ENCODE results near the gene ABCA4. TPM values are rescaled to one million over a fixed set of nuclear protein-coding genes. Genes with fewer than 3 reads are reported as not detected.

ABCA4 gene
- total RNA-seq, 1 donor from 2014 or later = 0.14 TPM

DNA sequence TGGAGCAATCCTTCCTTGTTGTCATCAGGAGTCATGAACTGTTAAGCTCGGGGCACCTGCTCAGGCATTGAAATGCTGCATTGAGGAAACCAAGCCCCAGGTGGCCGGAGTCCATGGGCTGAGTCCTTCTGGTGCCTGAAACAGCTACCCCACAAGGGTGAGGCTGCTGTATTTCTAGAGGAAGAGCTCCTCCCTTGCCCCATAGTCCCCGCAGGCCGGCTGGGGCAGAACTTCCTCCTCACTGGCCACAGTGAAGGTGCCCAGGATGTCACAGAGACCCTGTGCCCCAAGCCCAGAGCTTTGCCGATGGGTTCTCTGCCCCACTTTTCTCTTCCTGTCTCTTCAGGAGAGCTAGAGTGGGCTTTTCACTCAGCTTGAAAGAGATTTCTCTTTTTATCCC lies 130.9 kb downstream of the ABCA4 start:
- Mint-ChIP-seq H3K4me3 (no peak overlapping the region), H3K36me3 (ENCODE audit: low read depth) (no peaks in the 10 kb centered on the region), H3K4me1 (peaks cover 5% of the 10 kb centered on the region), H3K27ac (ENCODE audit: unreplicated experiment) (no peak overlapping the region), H3K27me3 (ENCODE audit: low read depth) (peaks cover 6% of the 10 kb centered on the region), H3K9me3 (no peaks in the 10 kb centered on the region)
- TF ChIP-seq, protein P1, sequence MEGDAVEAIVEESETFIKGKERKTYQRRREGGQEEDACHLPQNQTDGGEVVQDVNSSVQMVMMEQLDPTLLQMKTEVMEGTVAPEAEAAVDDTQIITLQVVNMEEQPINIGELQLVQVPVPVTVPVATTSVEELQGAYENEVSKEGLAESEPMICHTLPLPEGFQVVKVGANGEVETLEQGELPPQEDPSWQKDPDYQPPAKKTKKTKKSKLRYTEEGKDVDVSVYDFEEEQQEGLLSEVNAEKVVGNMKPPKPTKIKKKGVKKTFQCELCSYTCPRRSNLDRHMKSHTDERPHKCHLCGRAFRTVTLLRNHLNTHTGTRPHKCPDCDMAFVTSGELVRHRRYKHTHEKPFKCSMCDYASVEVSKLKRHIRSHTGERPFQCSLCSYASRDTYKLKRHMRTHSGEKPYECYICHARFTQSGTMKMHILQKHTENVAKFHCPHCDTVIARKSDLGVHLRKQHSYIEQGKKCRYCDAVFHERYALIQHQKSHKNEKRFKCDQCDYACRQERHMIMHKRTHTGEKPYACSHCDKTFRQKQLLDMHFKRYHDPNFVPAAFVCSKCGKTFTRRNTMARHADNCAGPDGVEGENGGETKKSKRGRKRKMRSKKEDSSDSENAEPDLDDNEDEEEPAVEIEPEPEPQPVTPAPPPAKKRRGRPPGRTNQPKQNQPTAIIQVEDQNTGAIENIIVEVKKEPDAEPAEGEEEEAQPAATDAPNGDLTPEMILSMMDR (conservative IDR thresholded peaks at IDR 0.05) = no peak
- DNase-seq (ENCODE audit: low read depth, low spot score) = no peak

DNA sequence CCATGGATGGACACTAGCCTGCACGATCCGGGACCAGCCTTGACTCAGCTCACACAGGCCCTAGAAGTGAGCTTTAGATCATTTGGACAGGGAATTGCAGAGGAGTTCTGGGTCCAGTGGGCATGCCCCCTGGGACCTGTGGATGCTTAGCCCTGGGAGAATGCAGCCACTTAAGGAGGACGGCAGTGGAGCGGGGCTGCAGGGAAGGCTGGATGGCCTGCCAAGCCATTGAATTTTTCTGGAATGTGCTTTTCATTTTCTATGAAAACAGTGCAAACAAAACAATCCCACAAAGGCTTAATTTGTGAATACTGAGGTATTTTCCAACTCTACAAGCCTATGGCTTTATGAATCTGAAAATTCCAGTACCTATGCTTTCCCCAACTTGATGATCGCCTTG lies 131.3 kb downstream of the ABCA4 start:
- Mint-ChIP-seq H3K4me1 (peaks cover 5% of the 10 kb centered on the region), H3K4me3 (no peak overlapping the region), H3K27ac (ENCODE audit: unreplicated experiment) (no peak overlapping the region), H3K9me3 (no peaks in the 10 kb centered on the region), H3K27me3 (ENCODE audit: low read depth) (peaks cover 3% of the 10 kb centered on the region), H3K36me3 (ENCODE audit: low read depth) (no peaks in the 10 kb centered on the region)
- TF ChIP-seq, protein P1 (conservative IDR thresholded peaks at IDR 0.05) = no peak
- DNase-seq (ENCODE audit: low read depth, low spot score) = no peak

DNA sequence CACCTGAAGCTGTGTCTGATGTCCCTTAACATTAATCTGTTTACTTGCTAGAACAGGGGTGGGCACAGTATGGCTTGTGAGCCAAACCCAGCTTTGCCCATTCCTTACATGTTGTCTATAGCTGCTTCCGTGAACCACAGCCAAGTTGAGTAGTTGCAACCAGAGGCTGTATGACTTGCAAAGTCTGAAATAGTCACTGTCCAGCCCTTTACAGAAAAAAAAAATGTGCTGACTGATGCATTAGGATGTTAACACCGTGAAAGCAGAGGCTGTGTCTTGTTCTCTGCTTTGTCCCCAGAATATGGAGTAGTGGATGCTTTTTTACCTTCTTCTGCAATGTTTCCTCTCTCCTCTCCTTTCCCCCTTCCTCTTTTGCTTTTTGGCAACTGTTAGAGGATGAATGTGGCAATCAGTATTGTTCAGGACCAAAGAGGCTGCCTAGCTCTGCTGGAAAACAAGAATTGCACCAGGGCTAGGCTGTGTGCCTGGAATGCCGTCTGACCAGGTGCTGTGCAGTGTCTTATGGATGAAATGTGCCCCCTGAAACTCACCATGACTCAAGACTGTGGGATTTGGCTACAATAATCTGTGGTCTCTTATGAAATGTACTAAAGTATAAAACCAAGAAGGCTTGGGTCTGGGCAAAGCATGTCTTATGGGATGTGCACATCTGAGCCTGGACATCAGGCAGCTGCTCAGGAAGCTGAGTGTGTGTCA lies 132.2 kb downstream of the ABCA4 start:
- no peak overlapping the region for H3K4me3 Mint-ChIP-seq
- peak overlapping the region; percentile 36 for H3K27ac Mint-ChIP-seq (ENCODE audit: unreplicated experiment)
- peaks cover 5% of the 10 kb centered on the region for H3K4me1 Mint-ChIP-seq
- DNase-seq (ENCODE audit: low read depth, low spot score) = no peak
- peaks cover 3% of the 10 kb centered on the region for H3K27me3 Mint-ChIP-seq (ENCODE audit: low read depth)
- no peaks in the 10 kb centered on the region for H3K36me3 Mint-ChIP-seq (ENCODE audit: low read depth)
- no peaks in the 10 kb centered on the region for H3K9me3 Mint-ChIP-seq
- TF ChIP-seq, protein P1 (conservative IDR thresholded peaks at IDR 0.05) = no peak

DNA sequence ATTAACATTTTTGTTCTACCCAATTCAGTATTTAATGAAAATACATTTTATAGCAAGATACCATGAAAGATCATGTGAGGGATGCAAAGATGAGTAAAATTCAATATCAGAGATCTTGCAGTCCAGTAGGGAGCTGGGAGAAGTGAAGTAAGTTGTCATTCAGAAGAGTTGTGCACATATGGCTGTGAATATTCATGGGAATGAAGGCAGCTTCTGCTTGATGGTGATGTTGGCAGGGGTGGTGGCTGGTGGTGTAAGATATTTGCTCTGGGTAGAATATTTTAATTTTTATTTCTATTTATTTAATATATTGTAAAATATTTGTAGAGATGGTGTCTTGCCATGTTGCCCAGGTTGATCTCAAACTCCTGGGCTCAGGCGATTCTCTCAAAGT lies 139.7 kb downstream of the ABCA4 start:
- Mint-ChIP-seq H3K27ac (ENCODE audit: unreplicated experiment) (no peak overlapping the region), H3K36me3 (ENCODE audit: low read depth) (no peaks in the 10 kb centered on the region), H3K27me3 (ENCODE audit: low read depth) (no peaks in the 10 kb centered on the region), H3K9me3 (peaks cover 3% of the 10 kb centered on the region), H3K4me1 (no peaks in the 10 kb centered on the region), H3K4me3 (no peak overlapping the region)
- TF ChIP-seq, protein P1 (conservative IDR thresholded peaks at IDR 0.05) = no peak
- DNase-seq (ENCODE audit: low read depth, low spot score) = no peak

DNA sequence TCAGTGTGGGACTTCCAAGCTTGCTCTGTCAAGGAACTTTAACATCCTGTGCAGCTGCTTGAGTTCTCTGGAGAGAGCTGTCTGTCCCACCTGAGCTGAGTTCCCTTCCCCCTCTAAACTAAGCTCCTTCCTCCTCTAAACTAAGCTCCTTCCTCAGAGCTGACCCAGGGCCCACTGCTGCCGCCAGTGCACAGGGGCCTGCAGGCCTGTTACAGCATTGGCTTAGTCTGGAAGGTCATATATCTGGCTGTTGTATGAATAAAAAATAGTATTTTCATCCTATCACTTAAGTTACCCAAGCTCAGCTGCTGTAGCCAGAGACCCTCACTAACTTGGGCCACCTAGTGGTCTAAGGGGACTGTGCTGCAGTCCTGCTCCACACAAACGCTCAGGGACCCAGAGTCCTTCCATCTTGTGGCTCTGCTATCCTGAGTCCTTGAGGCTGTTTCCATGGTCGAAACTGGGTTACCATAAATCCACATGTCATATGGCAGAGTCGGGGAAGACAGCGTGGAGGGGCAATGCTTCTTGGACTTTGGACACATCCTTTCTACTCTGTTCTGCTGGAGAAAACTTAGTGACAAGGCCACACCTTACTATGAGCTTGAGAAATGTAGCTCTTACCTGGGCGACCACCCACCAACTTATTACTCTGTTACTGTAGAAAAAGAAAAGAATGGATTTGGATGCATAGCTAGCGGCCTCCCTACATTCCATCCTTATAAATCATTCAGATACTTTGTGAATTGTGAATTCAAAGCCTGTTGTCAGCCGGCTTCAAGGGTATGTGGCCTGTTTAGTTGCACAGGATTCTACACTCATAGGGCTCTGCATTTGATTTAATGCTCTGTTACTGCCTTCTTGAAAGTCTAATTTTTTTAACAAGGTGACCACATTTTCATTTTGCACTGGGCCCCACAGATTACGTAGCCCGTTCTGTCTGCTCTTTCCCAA lies 140.4 kb downstream of the ABCA4 start:
- no peak for DNase-seq (ENCODE audit: low read depth, low spot score)
- no peaks in the 10 kb centered on the region for H3K36me3 Mint-ChIP-seq (ENCODE audit: low read depth)
- no peaks in the 10 kb centered on the region for H3K4me1 Mint-ChIP-seq
- H3K9me3 Mint-ChIP-seq = peaks cover 3% of the 10 kb centered on the region
- H3K4me3 Mint-ChIP-seq = no peak overlapping the region
- TF ChIP-seq, protein P1 (conservative IDR thresholded peaks at IDR 0.05) = peak; percentile 59
- H3K27ac Mint-ChIP-seq (ENCODE audit: unreplicated experiment) = no peak overlapping the region
- H3K27me3 Mint-ChIP-seq (ENCODE audit: low read depth) = no peaks in the 10 kb centered on the region
